ENCODE measurements around the gene NFIX. TPM values are rescaled to one million over a fixed set of nuclear protein-coding genes. Genes with fewer than 3 reads are reported as not detected.
A peak's percentile ranks its signal among the peaks of the same experiment; 100 is the strongest.

NFIX gene
- total RNA-seq, 1 experiment from 2014 or later, result 144 TPM

DNA sequence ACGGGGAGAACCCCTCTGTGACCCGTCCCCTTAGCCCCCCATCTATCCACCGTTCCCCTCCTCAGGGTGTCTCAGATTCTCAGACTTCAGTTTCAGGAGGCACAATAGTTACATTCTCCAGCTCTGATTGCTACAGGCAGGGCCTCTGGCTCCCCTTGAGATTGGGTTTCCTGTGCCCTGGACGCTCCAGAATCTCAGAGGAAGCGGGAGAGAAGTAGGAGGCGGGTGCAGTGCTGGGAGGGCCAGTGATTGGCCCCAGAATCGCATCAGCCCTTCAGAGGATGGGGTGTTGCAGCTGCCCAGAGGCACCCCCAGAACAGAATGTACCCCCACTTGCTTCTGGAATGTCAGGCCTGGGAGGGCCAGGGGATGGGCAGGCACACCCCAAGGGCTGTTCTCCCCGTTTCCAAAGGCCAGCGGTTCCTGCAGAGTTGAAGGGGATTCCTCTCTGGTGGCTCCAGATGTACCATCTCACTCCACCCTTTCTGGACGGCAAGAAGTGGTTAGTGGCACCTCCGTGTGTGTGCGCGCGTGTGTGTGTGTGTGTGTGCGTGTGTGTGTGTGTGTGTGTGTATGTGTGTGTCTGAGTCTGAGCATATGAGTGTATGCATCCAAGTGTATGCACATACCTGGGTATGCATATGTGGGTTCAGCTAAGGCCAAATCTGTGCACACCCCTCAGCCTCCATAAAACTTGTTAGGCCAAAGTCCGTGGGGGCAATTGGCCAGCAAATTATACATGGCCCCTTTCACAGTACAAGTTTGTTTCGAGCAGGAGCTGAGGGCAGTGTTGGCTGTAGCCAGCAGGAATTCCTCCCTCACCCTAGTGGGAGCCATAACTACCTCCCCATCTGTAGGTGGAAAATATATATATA, 71.9 kb downstream of the NFIX start:
- BruUV-seq (replicated peaks), result no TSS peak
- Histone ChIP-seq H3K27ac (ENCODE audit: low read length) (no peak overlapping the region), H3K4me1 (ENCODE audit: control insufficient read depth, insufficient read depth, low read length) (peaks cover 26% of the 10 kb centered on the region), H3K9me3 (ENCODE audit: control insufficient read depth, insufficient read depth, low read depth, low read length) (no peaks in the 10 kb centered on the region), H3K4me3 (ENCODE audit: low read depth in 2 of 2, low read length in 2 of 2) (no peak overlapping the region), H3K36me3 (ENCODE audit: control insufficient read depth, insufficient read depth, low read length) (no peaks in the 10 kb centered on the region), H3K27me3 (ENCODE audit: control insufficient read depth, insufficient read depth, low read length) (no peaks in the 10 kb centered on the region)
- no peak for DNase-seq (ENCODE audit: low read depth, low spot score)
- TF ChIP-seq, protein P1, sequence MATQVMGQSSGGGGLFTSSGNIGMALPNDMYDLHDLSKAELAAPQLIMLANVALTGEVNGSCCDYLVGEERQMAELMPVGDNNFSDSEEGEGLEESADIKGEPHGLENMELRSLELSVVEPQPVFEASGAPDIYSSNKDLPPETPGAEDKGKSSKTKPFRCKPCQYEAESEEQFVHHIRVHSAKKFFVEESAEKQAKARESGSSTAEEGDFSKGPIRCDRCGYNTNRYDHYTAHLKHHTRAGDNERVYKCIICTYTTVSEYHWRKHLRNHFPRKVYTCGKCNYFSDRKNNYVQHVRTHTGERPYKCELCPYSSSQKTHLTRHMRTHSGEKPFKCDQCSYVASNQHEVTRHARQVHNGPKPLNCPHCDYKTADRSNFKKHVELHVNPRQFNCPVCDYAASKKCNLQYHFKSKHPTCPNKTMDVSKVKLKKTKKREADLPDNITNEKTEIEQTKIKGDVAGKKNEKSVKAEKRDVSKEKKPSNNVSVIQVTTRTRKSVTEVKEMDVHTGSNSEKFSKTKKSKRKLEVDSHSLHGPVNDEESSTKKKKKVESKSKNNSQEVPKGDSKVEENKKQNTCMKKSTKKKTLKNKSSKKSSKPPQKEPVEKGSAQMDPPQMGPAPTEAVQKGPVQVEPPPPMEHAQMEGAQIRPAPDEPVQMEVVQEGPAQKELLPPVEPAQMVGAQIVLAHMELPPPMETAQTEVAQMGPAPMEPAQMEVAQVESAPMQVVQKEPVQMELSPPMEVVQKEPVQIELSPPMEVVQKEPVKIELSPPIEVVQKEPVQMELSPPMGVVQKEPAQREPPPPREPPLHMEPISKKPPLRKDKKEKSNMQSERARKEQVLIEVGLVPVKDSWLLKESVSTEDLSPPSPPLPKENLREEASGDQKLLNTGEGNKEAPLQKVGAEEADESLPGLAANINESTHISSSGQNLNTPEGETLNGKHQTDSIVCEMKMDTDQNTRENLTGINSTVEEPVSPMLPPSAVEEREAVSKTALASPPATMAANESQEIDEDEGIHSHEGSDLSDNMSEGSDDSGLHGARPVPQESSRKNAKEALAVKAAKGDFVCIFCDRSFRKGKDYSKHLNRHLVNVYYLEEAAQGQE (IDR thresholded peaks at IDR 0.05; ENCODE audit: insufficient read depth in 1 of 2, low read depth in 2 of 2, low read length in 1 of 2), result no peak
- no peak for TF ChIP-seq TCF7L2 (IDR thresholded peaks at IDR 0.05; ENCODE audit: low read depth, low read length)
- no peak for TF ChIP-seq POLR2AphosphoS5 (IDR thresholded peaks at IDR 0.05; ENCODE audit: low read depth, low read length)
- TF ChIP-seq, protein P2, sequence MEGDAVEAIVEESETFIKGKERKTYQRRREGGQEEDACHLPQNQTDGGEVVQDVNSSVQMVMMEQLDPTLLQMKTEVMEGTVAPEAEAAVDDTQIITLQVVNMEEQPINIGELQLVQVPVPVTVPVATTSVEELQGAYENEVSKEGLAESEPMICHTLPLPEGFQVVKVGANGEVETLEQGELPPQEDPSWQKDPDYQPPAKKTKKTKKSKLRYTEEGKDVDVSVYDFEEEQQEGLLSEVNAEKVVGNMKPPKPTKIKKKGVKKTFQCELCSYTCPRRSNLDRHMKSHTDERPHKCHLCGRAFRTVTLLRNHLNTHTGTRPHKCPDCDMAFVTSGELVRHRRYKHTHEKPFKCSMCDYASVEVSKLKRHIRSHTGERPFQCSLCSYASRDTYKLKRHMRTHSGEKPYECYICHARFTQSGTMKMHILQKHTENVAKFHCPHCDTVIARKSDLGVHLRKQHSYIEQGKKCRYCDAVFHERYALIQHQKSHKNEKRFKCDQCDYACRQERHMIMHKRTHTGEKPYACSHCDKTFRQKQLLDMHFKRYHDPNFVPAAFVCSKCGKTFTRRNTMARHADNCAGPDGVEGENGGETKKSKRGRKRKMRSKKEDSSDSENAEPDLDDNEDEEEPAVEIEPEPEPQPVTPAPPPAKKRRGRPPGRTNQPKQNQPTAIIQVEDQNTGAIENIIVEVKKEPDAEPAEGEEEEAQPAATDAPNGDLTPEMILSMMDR (IDR thresholded peaks at IDR 0.05), result no peak
- TF ChIP-seq SIN3A (IDR thresholded peaks at IDR 0.05; ENCODE audit: borderline replicate concordance, insufficient read depth, low read depth, low read length), result no peak
- ChIA-PET CTCF (no interaction called here), POLR2A (no interaction called here)
- no peak for ATAC-seq
- in situ Hi-C loops (cut with HindIII; ENCODE audit: low pct_unique_long_range_greater_than_20kb, low sequenced_read_pairs), result no loop called here
- intact Hi-C loops (cut with micrococcal nuclease; ENCODE audit: unreplicated experiment), result no loop called here

DNA sequence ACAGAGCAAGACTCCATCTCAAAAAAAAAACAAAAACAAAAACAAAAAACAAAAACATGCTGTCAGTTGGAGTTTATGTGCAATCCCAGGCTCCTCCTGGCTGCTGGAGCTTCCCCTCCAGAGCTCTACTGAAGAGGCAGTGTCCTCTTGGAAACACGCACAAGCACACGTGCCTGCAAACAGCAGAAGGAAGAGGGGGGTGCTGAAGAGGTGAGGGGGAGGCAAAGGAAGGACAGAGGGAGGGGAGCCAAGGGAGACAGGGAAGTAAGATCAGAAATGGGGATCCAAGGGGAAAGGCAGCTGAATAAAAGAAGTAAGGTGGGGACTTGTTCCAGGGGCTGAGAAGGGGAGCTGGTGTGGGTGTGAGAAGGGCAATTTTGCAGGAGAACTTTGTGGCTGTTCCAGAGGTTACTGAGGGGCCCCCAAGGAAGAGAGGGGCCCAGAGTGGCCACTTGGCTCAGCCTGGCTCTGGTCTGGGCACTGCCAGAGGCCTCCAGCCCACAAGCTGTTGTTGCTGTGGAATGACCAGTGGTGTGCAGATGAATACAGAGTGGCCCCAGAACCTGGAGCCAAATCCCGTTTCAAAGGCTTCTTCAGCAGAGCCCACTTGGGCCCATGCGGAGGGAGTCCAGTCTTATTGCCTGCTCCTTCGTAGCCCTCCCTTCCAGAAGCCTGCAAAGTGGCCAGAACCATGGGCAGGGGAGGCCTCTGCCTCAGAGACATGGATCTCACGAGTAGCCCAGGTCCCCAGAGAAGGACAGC, 73.0 kb downstream of the NFIX start:
- ChIA-PET POLR2A (interaction anchor here (0.6 kb wide), 1 partner anchor 102 kb away, joined by 5 read pairs; no protein-coding TSS in a partner anchor), CTCF (no interaction called here)
- Histone ChIP-seq H3K36me3 (ENCODE audit: control insufficient read depth, insufficient read depth, low read length) (no peaks in the 10 kb centered on the region), H3K27ac (ENCODE audit: low read length) (no peak overlapping the region), H3K9me3 (ENCODE audit: control insufficient read depth, insufficient read depth, low read depth, low read length) (no peaks in the 10 kb centered on the region), H3K27me3 (ENCODE audit: control insufficient read depth, insufficient read depth, low read length) (no peaks in the 10 kb centered on the region), H3K4me1 (ENCODE audit: control insufficient read depth, insufficient read depth, low read length) (peaks cover 17% of the 10 kb centered on the region), H3K4me3 (ENCODE audit: low read depth in 2 of 2, low read length in 2 of 2) (no peak overlapping the region)
- BruUV-seq (replicated peaks), result TSS peak; percentile 56
- intact Hi-C loops (cut with micrococcal nuclease; ENCODE audit: unreplicated experiment), result no loop called here
- DNase-seq (ENCODE audit: low read depth, low spot score) (no peak), ATAC-seq (no peak)
- in situ Hi-C loops (cut with HindIII; ENCODE audit: low pct_unique_long_range_greater_than_20kb, low sequenced_read_pairs), result no loop called here
- TF ChIP-seq, protein P1 (IDR thresholded peaks at IDR 0.05; ENCODE audit: insufficient read depth in 1 of 2, low read depth in 2 of 2, low read length in 1 of 2), result no peak

Measured in Panc1 (cell line).